ENCODE results near the gene LSAMP.
"Not testable (repeated sequence)": the region's sequence is repeated elsewhere in the genome, so short reads cannot be mapped to it uniquely, and the experiment has no call there.

LSAMP gene

DNA sequence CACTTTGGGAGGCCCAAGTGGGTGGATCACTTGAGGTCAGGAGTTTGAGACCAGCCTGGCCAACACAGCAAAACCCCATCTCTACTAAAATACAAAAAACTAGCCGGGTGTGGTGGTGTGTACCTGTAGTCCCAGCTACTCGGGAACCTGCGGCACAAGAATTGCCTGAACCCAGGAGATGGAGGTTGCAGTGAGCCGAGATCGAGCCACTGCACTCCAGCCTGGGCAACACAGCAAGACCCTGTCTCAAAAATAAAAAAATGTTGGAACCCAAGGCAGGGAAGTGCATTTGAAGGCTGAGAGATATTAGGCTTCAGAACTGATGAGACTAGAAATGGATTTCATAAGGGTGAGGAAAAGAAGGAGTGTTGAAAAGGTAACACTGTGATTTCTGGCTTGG is 600.6 kb downstream of the LSAMP start:
- not testable (repeated sequence) for DNase-seq (ENCODE audit: low read depth, low spot score)

DNA sequence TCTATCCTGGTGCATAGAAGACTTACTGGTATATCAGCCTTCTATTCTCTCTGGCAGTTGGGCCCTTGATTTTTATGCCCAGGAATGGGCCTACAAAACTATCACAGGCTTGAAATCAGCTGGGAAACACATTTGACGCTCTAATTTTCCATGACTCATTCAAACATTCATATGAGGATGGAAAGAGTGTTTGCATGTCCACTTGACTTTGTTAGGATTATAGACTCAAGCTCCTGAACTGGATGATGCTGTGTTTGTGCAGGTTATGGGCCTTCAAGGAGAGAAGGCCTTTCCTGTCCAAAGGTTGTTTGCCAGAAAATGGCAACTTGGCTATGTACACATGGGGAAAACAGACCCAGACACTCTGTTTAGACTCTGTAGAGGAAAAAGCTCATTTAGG is 602.1 kb downstream of the LSAMP start:
- no peak for DNase-seq (ENCODE audit: low read depth, low spot score)

DNA sequence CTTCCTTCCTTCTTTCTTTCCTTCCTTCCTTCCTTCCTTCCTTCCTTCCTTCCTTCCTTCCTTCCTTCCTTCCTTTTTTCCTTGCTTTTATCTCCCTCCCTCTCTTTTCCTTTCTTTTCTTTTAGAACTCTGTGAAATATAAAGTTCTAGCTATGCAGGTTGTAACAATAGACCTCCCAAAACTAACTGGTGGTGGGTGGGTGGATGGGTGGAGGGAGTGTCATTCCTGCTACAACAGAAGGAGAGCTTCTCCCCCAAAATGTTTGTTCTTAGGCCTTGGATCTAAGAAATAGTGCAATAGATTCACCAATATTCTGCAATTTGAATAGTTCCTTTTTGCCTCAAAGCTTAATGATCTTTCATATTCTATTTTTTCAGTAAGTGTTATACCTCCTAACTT is 606.0 kb downstream of the LSAMP start:
- no peak for DNase-seq (ENCODE audit: low read depth, low spot score)

DNA sequence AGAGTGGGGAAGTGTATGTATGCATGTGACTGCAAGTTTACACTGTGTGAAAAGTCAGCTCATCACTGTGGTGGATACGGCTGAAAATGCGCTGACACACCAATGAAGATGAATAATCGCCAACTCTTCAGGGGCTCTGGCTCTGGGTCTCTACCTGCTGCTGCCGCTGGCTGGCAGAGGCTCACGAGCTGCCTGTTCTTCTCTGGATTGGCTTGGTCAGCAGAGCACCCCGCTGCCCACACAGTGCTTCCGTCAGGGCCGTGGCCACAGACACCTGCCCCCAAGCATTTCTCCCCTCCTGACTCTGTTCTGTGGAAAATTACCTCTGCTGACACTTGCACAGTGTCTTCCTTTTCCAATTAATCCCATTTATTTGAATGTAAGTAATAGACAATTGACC is 606.5 kb downstream of the LSAMP start:
- no peak for DNase-seq (ENCODE audit: low read depth, low spot score)

DNA sequence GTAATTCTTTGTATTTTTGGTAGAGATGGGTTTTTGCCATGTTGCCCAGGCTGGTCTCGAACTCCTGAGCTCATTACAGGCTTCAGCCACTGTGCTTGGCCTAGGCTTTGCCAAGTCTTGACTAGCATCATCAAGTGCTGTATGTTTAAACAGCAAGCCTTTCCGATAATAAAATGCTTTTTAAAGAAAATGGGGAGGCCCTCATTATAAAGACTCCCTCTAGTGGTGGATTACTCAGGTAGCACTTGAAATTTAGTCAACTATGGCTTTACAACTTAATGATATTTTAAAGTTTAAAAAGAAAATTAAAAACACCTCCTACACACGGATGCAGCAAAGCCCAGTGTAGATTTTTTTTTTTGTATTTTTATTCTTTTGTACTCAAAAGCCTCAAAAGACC is 608.3 kb downstream of the LSAMP start:
- no peak for DNase-seq (ENCODE audit: low read depth, low spot score)

DNA sequence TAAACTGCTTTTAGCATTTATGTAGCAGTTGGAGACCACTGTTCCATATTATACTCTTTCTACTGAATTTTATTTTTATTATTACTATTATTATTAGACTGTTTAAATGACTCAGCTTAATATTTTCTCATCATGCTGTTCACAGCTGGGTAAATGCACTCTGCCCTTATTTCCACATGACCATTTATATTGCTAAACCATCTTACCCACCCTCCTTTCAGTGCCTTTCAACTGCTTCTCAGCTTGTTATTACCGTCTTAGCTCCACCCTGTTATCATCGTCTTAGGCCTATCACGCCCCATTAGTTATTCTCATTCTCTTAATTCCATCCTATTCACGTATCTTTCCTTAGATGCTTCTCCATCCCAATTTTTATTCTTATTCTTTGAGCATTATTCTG is 609.3 kb downstream of the LSAMP start:
- peak; percentile 29 for DNase-seq (ENCODE audit: low read depth, low spot score)

DNA sequence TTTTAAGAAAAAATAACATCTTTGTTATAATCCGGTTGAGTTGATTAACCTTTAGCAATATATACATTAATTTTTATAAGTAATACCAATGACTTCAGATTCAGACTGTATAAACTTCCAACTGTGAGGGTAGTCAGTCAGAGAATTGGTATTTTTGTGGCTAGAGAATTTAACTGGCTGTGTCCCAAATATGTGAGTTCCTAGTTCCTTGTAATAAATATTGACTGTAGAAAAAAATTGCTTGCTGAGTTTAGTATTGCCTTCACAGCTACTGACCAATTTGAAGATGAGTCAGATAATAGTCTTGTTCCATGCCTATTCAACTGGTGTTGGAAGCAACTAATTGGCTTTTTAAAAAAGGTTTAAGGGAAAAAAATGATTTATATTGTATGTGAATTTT is 611.2 kb downstream of the LSAMP start:
- DNase-seq (ENCODE audit: low read depth, low spot score): no peak

DNA sequence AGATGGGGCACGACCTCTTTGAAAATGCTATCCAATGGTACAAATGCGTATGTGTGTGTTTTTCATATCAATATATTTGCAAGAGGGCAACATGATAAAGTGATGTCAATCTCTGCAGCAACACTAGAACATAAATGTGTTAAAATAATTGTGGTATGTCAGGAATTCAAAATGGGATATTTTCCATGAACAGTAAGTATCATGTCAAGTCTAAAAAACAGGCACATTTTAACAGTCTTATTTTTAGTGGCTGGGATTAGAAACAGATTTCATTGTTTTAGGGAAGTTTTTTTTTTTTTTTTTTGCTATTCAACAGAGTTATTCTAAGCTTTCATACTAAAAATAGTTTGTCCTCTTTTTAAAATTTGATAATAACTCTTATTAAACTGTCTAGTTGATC is 612.2 kb downstream of the LSAMP start:
- DNase-seq (ENCODE audit: low read depth, low spot score): no peak

DNA sequence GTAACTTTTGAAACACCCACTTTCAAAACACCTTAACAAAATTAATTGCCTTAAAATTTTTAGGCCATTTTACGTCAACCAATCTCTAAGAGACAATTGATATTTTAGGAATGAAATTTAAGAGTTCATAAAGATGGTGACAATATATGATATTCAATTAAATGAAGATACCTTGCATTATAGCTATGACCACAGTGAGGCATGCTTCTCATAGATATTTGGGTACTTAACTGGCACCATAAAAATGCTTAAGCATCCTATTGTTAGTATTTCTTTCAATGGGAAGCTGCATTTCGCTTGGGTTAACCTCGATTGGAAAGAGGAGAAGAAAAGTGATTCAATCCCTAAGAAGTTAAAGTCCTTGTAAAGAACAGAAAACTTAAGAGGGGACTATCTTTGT is 613.0 kb downstream of the LSAMP start:
- DNase-seq (ENCODE audit: low read depth, low spot score): no peak

DNA sequence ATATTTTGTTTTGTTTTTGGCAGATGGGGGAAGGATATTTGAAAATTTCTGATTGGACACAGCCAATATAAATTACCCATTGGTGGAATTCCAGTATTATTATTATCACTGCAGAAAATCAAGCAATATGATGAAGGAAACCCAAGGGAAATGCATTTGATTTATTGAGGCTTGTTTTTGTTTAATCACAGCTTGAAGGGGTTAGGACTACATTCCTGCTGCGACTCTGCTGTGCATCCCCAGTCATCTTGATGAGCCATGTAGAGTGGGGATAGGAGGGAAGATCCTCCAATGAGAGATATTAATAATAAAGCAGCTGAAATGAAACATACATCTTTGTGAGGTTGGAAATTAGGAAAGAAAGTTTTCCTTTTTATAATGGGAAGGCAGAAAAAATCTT is 613.4 kb downstream of the LSAMP start:
- DNase-seq (ENCODE audit: low read depth, low spot score): no peak

DNA sequence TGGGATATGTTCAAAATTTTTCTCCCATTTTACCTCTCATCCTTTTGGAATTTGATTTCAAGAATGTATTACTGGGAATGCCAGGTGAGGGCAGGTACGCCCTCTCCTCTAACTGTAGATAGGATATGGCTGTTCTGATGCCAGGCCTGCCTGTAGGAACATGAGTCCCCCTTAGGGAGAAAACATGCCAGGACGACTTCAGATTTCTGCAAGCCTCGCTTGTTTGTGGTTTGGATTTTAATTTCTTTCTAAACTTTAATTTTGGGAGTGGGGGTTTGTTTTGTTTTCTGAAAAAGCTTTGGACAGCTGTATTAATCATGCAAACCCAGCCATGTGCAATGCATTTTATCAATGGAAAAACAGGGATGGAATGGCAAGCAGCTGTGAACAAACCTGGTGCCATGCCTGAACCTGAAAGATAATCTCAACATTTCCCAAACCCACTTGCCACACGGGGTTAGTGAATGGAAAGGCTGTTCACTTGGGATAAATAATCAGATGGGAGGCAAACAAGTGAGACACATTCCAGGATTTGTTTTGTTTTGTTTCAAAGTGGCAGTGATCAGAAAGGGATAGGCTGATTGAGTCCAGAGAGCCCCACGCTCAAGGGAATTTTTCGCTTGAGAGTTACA is 614.4 kb downstream of the LSAMP start:
- DNase-seq (ENCODE audit: low read depth, low spot score): no peak

DNA sequence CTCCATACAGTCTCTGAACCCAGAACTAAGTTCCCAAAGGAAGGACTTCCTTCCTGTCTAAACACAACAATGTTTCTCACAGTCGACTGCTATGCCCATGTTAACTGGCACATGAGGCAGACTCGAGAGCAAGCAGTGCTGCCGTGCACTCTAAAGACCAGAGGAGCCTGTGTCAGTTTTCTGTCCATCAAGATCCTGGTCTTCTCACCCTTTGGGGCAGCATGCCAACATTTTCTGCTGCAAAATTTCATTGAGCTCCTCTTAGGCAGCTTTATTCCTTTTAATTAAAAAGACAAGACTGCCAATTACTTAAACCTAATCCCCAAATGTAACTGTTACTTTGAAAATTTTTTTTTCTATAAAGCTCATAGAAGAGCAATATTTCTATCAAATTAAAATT is 616.9 kb downstream of the LSAMP start:
- DNase-seq (ENCODE audit: low read depth, low spot score): no peak

DNA sequence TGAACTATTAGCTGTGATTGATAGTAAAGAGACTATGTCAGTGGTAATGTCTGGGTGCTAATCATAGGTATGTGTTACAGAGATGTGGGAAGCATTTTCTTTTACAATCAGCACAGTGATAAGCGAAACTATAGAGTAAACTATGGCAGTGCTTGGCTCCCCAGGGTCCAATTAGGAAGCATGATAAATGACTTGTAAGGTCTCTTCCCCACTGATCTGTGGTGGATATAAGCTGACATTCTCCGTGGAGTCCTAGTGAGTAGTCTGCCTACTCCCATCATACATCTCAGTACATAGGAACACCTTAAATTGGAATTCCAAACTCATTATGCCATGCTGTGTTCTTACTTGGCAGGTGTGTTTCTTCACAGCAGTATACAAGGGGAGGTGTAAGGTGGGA is 617.8 kb downstream of the LSAMP start:
- DNase-seq (ENCODE audit: low read depth, low spot score): no peak

DNA sequence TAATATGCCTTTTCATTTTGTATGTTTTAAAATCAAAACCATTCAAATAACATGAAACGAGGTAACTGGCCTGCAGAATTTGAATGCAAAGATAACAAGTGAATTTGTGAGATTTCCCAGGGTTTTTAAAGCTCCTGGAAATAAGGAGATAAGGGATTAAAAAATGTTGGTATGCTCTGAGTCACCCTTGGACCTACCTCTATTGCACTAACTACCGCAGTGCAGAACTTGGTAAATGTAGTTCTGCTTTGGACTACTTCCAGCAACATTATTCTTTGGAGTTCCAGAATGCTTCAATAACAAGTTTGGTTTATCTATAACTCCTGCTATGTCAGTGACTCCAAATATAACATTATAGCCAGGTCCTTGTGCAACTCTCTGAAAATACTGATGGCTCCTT is 620.2 kb downstream of the LSAMP start:
- no peak for DNase-seq (ENCODE audit: low read depth, low spot score)

DNA sequence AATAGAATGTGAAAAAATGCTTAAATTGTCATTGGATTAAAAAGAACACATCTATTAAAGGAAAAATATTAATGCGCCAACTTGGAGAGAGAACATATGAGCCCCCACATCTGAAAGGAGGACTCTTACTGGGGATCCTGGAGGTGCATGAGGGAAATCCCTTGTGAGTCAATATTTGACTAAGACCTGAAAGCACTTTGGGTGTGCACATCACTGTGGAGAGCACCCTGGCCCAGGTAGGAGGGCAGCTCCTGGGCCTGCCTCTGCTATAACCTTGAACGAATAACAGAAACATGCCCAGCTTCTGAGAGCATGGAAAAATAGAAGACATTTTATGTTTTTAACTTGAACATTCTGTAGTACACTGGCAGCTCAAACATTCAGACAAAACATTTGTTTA is 622.2 kb downstream of the LSAMP start:
- DNase-seq (ENCODE audit: low read depth, low spot score): no peak

DNA sequence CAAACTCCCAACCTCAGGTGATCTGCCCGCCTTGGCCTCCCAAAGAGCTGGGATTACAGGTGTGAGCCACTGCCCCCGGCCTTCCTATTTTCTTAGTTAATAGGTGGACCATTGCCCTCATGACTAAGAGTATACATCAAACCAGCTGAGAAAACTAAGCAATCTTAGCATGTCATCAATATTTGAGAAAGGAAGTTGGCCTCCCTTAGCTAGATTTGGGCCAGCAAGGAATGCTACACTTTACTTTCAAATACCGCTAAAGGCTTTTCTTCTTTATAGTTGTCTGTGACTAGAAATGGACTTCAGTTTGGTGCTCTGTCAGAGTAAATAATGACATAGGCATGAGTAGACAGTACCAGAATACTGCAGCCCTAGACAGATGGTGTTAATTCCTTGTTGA is 622.7 kb downstream of the LSAMP start:
- no peak for DNase-seq (ENCODE audit: low read depth, low spot score)

DNA sequence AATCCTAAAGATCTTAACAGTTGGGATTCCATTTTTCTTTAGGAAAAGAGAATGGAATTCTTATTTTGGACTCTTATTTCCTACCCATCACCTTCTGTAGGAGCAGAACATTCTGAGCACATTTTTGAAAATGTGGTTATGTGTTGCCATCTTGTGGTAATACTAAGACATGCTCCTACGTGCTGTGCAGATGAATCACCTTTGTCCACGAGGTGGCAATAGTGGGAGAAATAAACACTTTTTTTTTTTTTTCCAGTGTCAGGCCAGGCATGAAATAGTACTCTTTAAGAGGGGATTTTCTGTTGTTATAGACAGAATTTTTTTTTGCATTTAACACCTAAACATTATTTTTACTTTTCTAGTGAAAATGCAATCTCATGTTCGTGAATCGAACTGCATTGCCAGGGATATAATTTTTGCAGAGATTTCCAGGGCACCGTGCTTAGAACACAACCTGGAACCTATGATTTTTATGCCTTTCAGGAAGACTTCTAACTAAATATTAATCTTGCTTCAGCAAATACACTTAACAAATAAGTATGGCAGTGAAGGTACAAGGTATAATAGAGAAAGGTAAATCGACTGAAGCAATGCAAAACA is 625.4 kb downstream of the LSAMP start:
- peak; percentile 62 for DNase-seq (ENCODE audit: low read depth, low spot score)

DNA sequence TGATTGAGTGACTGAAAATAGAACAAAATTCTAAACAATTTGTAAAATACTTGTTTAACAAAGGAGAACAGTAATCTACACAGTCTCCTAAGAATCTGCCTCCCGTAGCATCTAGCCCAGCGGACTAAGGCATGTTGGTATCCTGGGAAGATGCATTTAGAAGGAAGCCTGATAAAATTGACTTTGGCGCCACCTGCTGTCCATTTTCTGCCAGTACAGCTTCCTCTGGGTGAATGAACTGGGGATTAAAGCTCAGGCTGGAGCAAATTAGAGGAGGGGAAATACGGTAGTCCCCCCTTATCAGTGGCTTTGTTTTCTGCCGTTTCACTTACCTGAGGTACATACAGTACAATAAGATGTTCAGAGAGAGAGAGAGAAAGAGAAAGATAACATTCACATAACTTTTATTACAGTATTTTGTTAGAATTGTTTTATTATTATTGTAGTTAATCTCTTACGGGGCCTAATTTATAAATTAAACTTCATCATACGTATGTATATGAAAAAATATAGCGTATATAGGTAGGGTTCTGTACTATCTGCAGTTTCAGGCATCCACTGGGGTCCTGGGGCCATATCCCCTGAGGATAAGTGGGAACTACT is 630.4 kb downstream of the LSAMP start:
- no peak for DNase-seq (ENCODE audit: low read depth, low spot score)

DNA sequence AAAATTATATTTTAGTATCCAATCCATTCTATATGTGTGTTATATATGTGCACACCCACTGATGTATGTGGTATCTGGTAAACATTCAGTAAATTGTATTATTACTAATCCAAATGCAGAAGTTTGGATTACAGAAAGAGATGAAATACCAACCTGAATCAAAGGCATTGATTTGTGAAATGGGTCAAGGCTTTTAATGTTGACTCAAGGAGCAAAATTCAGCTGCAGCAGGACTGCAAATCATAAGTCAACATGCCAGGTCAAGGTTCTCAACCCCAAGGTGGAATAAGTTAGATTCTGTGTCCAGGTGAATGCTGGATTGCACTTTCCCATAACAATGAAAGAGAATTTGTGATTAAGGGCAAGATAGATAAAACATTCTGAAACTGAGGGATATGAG is 631.3 kb downstream of the LSAMP start:
- no peak for DNase-seq (ENCODE audit: low read depth, low spot score)

DNA sequence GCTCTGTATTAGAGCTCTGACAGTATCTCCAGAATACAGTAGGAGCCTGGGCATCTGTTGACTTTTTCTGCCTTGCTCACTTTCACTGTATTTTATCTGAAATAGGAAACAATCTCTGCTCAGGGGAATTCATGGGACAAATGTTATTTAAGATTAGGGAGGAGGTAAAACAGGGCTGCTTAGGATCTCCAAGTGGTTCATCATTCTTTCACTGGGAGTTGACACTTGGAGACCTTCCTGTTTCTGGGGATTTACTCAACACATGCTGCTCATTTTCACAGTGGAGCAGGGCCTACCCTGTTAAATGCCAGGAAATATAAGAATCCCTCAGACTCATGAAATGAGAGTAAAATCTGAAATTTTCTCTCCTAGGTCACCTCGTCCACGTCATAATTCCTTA is 636.5 kb downstream of the LSAMP start:
- DNase-seq (ENCODE audit: low read depth, low spot score): no peak

DNA sequence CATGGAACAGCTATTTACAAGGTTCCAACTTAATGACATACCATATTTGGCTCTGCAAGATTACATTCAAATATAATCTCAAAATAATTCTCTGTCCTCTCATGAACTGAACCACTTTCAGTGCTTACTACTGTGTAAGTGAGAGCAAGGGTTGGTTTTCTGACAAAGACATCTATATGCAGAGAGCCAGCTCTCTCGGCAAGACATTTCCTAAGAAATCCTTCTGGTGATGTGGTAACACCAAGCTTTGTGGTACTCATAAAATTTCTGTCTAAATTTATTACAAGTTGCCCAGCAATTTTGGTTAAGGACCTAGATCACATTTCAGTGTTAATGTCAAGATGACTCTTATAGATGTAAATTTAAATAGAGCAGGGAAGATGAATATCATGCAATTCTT is 637.0 kb downstream of the LSAMP start:
- no peak for DNase-seq (ENCODE audit: low read depth, low spot score)

DNA sequence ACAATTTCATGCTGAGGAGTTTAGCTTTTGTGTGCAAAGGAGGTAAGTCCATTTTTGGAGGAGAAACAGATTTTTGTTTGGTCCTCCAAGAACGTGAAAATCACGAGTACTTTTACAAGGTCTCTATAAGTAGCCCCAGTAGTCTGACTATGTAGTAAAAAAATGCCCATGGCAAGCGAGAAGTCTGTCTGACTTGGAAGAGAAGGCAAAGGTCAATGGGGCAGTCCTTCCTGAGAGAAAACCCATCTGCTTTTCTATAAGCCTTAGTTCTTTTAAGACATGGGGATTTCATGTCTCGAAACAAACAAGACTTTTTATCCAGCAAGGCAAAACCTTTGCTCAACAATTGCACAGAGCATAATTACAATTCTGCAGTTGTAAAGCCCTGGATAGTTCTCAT is 638.8 kb downstream of the LSAMP start:
- DNase-seq (ENCODE audit: low read depth, low spot score): no peak

DNA sequence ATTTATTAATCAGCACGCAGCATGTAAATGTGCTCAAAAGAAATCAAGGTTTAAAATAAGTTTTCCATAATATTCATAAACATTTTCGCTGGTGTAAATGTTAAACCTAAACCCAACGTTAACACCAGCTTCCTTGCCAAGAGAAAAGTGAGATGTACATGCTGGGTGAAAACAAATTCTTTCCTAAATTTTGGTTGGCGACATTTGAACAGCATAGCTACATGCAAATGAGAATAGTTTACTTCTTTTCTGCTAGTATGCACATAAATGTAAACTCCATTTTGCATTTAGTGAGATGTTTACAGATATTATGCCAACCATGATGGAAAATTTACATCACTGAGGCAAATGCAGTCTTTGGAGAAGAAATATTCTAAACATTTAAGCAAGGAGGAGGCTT is 639.8 kb downstream of the LSAMP start:
- no peak for DNase-seq (ENCODE audit: low read depth, low spot score)

DNA sequence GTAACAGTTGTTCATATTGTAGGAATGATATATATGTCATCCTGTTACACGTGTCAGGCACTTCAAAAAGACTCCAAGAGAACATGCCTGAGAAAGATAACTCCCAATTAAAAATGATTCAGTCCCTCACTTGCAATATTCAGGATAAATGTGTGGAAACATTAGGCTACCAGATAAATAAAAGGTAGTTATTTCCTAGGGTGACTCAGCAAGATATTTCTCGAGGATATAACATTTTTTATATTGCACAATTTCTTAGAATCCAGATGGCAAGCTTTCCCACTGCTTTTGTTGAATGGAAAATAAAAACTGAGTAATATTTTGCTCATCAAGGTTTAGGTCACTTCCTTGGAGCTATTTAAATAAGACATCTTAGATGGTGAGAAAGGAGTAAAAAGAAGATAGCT is 640.6 kb downstream of the LSAMP start:
- peak; percentile 63 for DNase-seq (ENCODE audit: low read depth, low spot score)

All from brain pericyte (primary cell).